ENCODE data around the gene ZNF593. TPM values are rescaled to one million over a fixed set of nuclear protein-coding genes. Genes with fewer than 3 reads are reported as not detected.

ZNF593 gene
- total RNA-seq, 1 donor from 2014 or later = 36.2 TPM

DNA sequence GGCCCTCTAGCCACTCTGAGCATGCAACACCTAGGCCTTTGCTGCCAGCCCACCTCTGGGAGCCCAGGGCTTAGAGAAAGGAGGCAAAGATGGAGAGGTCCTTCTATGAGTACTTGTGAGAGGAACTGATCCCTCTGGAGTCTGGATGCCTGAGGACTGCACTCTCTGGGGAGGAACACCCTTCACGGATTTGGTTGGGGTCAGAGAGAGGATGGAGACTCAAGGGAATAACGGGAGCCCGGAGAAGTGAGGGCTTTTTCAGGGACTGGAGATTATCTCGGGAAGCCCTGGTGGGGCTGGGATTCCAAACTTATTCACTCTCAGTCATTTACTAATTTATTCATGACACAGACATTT is 532 bp upstream of the ZNF593 start:
- Mint-ChIP-seq H3K9me3 (no peaks in the 10 kb centered on the region), H3K4me1 (peaks cover 38% of the 10 kb centered on the region), H3K4me3 (peak overlapping the region; percentile 90), H3K36me3 (ENCODE audit: low read depth) (no peaks in the 10 kb centered on the region), H3K27me3 (ENCODE audit: low read depth) (no peaks in the 10 kb centered on the region), H3K27ac (ENCODE audit: unreplicated experiment) (peak overlapping the region; percentile 89)
- TF ChIP-seq, protein P1, sequence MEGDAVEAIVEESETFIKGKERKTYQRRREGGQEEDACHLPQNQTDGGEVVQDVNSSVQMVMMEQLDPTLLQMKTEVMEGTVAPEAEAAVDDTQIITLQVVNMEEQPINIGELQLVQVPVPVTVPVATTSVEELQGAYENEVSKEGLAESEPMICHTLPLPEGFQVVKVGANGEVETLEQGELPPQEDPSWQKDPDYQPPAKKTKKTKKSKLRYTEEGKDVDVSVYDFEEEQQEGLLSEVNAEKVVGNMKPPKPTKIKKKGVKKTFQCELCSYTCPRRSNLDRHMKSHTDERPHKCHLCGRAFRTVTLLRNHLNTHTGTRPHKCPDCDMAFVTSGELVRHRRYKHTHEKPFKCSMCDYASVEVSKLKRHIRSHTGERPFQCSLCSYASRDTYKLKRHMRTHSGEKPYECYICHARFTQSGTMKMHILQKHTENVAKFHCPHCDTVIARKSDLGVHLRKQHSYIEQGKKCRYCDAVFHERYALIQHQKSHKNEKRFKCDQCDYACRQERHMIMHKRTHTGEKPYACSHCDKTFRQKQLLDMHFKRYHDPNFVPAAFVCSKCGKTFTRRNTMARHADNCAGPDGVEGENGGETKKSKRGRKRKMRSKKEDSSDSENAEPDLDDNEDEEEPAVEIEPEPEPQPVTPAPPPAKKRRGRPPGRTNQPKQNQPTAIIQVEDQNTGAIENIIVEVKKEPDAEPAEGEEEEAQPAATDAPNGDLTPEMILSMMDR (conservative IDR thresholded peaks at IDR 0.05) = no peak
- no peak for DNase-seq (ENCODE audit: low read depth, low spot score)

DNA sequence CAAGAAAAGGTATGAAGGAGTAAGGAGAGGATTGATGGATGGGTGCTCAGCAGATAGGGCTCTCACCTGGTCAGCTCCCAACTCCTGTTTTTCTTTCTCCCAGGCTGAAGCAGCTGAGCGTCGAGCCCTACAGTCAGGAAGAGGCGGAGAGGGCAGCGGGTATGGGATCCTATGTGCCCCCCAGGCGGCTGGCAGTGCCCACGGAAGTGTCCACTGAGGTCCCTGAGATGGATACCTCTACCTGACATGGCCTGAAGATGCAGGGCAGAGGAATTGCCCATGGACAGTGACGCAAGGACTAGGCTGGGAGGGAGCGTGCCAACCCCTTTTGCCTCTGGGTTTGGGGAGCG is 739 bp downstream of the ZNF593 start:
- peak overlapping the region; percentile 90 for H3K4me3 Mint-ChIP-seq
- H3K36me3 Mint-ChIP-seq (ENCODE audit: low read depth) = no peaks in the 10 kb centered on the region
- peak overlapping the region; percentile 84 for H3K27ac Mint-ChIP-seq (ENCODE audit: unreplicated experiment)
- no peaks in the 10 kb centered on the region for H3K27me3 Mint-ChIP-seq (ENCODE audit: low read depth)
- TF ChIP-seq, protein P1 (conservative IDR thresholded peaks at IDR 0.05) = no peak
- DNase-seq (ENCODE audit: low read depth, low spot score) = no peak
- H3K9me3 Mint-ChIP-seq = no peaks in the 10 kb centered on the region
- H3K4me1 Mint-ChIP-seq = peaks cover 27% of the 10 kb centered on the region

DNA sequence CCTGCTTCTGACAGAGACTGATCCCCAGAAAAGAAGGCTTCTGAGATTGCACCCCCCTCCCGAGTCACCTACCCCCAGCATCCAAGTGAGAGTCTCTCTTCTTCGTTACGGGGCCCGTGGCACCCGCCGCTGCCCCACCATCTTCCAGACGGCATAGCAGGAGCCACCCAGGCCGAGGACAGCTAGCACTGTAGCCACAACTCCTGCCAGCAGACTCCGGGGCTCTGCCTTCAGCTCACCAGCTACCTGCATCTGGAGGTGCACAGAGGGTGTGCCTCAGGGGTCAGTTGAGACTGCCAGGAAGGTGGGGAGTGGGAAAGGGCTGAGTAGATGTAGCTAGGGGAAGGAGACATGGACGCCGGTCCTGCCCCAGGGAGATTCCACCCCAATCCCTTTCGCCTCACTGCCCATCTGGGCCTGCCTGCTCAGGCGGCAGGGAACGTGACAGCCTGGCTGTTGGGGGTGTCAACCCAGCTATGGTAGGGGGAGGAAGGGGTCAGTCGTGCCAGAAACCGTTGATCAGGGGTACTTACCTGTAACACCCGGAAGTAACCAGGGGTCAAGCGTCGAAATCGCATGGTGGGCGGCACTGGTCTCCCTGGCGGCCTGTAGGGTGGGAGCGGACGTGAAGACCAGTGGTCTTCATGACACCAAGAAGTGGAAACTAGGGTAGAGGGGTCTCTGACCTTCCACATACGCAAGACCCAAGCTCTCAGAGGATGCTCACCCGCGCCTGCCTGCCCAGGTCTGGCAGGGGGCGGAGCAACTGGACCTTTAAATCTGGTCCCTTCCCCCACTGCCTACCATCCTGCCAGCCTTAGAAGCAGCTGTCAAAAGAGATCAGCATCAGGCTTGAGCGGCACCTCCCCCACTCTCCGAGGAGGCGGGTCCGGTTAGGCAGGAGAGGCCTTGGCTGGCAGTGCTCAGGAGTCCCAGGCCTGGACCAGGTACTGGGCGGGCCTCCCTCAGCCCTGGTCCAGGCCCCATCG is 1.7 kb downstream of the ZNF593 start, which contains the start of gene ZNF593OS:
Gene ZNF593OS (minus strand): TSS at position 749 of the 989 bp plus-strand sequence. CDS start 171 bp downstream, at position 578.
- H3K27me3 Mint-ChIP-seq (ENCODE audit: low read depth) = no peaks in the 10 kb centered on the region
- TF ChIP-seq, protein P1 (conservative IDR thresholded peaks at IDR 0.05) = no peak
- H3K4me3 Mint-ChIP-seq = peak within 1 kb of the TSS; percentile 90
- peaks cover 24% of the 10 kb centered on the region for H3K4me1 Mint-ChIP-seq
- H3K27ac Mint-ChIP-seq (ENCODE audit: unreplicated experiment) = peak within 1 kb of the TSS; percentile 71
- DNase-seq (ENCODE audit: low read depth, low spot score) = no peak
- no peaks in the 10 kb centered on the region for H3K9me3 Mint-ChIP-seq
- no peaks in the 10 kb centered on the region for H3K36me3 Mint-ChIP-seq (ENCODE audit: low read depth)

DNA sequence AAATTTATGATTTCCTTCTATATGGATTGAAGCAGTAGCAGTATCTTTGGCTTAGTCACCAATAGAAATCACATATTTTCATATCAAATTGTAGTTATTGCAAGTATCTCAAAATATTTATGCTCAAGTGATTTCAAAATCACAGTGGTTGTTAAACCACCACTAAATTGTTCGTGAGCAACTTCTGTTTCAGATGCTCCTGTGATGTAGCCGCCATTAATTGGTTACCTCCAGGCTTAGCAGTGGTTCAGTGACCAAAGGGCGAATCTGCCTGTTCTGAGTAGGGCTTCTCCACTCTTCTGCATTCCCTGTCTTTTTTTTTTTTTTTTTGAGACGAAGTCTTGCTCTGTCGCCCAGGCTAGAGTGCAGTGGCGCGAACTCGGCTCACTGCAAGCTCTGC is 5.6 kb downstream of the ZNF593 start:
- TF ChIP-seq, protein P1 (conservative IDR thresholded peaks at IDR 0.05) = no peak
- H3K27ac Mint-ChIP-seq (ENCODE audit: unreplicated experiment) = no peak overlapping the region
- H3K4me1 Mint-ChIP-seq = peaks cover 9% of the 10 kb centered on the region
- no peak for DNase-seq (ENCODE audit: low read depth, low spot score)
- H3K27me3 Mint-ChIP-seq (ENCODE audit: low read depth) = no peaks in the 10 kb centered on the region
- no peaks in the 10 kb centered on the region for H3K36me3 Mint-ChIP-seq (ENCODE audit: low read depth)
- H3K4me3 Mint-ChIP-seq = no peak overlapping the region
- H3K9me3 Mint-ChIP-seq = no peaks in the 10 kb centered on the region

DNA sequence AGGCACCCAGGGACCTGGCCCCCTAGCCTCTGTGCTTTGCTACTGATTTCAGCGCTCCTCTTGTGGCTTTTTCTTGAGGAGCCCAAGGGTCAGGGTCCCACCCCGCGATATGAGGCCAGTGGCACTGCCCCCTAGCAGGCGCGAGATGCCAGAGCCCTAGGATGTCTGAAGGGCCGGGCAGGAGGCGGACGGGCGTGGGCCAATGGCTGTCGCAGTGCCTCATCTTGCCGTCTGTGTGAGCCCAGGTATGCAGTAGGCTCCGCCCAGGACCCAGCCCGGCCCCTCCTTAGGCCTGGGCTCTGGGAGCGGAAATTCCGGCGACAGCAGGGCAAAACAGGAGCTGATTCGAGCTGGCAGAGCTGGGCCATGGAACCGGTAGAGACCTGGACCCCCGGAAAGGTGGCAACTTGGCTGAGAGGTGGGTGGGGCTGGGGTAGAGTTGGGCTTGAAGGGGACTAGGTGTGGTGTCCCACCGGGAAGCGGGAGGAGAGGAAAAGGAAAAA is 7.5 kb downstream of the ZNF593 start, which contains the start of gene CNKSR1:
Gene CNKSR1 (plus strand): TSS at position 310 of the 503 bp plus-strand sequence. CDS start 57 bp downstream, at position 367.
- DNase-seq (ENCODE audit: low read depth, low spot score) = no peak
- TF ChIP-seq, protein P1 (conservative IDR thresholded peaks at IDR 0.05) = no peak
- no peaks in the 10 kb centered on the region for H3K9me3 Mint-ChIP-seq
- H3K36me3 Mint-ChIP-seq (ENCODE audit: low read depth) = no peaks in the 10 kb centered on the region
- no peak within 1 kb of the TSS for H3K4me3 Mint-ChIP-seq
- peak within 1 kb of the TSS; percentile 89 for H3K27ac Mint-ChIP-seq (ENCODE audit: unreplicated experiment)
- H3K27me3 Mint-ChIP-seq (ENCODE audit: low read depth) = no peaks in the 10 kb centered on the region
- peaks cover 4% of the 10 kb centered on the region for H3K4me1 Mint-ChIP-seq

Data from neural crest cell (in vitro differentiated cells).